ENCODE measurements around the gene GDNF.

GDNF gene

DNA sequence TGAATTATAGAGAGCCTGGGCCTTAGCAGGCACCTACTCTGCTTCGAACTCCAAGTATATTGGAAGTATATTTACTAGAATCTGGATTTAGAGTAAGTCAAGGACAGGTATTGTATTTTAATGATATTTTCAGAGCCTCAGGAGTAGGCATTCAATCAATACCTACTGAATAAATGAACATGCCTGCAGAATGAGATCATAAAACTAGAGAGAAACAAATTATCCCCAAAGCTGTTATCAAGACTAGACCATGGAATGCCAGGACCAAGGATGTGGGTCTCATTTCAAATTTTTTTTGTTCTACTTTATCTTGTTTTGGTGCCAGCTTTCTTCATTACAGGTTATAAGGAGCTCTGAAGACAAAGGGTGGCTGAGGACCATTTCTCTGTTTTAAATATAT is 66.0 kb downstream of the GDNF start:
- TF ChIP-seq, protein P1, sequence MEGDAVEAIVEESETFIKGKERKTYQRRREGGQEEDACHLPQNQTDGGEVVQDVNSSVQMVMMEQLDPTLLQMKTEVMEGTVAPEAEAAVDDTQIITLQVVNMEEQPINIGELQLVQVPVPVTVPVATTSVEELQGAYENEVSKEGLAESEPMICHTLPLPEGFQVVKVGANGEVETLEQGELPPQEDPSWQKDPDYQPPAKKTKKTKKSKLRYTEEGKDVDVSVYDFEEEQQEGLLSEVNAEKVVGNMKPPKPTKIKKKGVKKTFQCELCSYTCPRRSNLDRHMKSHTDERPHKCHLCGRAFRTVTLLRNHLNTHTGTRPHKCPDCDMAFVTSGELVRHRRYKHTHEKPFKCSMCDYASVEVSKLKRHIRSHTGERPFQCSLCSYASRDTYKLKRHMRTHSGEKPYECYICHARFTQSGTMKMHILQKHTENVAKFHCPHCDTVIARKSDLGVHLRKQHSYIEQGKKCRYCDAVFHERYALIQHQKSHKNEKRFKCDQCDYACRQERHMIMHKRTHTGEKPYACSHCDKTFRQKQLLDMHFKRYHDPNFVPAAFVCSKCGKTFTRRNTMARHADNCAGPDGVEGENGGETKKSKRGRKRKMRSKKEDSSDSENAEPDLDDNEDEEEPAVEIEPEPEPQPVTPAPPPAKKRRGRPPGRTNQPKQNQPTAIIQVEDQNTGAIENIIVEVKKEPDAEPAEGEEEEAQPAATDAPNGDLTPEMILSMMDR (IDR thresholded peaks at IDR 0.05; ENCODE audit: low read depth, low read length, missing control alignments) = no peak
- DNase-seq (ENCODE audit: extremely low read depth, low read depth) = no peak
- no peak overlapping the region for H3K4me3 ChIP-seq (replicated peaks; ENCODE audit: low read depth, low read length)

DNA sequence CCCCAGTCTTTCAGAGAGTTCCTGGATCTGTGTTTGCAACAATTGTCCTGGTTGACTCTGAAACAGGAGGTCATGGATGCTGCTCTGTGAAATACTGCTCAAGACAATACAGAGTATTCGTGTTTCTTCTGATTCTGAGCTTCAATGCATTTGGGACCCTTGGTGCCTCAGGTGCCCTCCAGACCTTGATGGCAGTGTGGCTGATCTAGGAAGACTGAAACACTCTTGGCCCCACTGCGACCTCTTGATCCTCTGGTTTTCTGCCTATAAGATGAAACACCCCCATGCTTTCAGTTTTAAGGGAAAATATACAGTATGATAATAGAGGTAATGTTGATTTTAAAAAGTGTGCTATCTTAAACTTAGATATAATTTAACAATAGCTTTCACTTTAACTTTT is 67.6 kb downstream of the GDNF start:
- TF ChIP-seq, protein P1 (IDR thresholded peaks at IDR 0.05; ENCODE audit: low read depth, low read length, missing control alignments) = no peak
- H3K4me3 ChIP-seq (replicated peaks; ENCODE audit: low read depth, low read length) = no peak overlapping the region
- DNase-seq (ENCODE audit: extremely low read depth, low read depth) = no peak

DNA sequence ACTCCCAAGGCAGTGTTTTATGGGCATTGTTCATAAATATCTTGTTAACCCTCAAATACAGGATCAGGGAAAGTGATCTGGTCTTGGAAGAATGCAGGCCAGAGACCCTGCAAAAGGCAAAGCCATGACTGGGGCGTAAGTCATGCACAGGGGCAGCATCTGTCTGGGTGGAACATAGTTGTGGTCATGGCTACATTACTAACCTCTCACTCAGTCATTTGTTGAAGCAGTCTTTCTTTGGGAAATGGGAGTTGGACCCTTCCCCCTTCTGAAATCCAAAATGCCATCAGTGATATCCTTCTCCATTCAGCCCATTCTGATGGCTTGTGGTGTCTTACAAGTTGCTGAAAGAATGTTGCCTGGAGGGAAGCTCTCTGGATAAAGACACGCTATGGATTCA is 68.1 kb downstream of the GDNF start:
- no peak overlapping the region for H3K4me3 ChIP-seq (replicated peaks; ENCODE audit: low read depth, low read length)
- TF ChIP-seq, protein P1 (IDR thresholded peaks at IDR 0.05; ENCODE audit: low read depth, low read length, missing control alignments) = no peak
- peak; percentile 79 for DNase-seq (ENCODE audit: extremely low read depth, low read depth)

DNA sequence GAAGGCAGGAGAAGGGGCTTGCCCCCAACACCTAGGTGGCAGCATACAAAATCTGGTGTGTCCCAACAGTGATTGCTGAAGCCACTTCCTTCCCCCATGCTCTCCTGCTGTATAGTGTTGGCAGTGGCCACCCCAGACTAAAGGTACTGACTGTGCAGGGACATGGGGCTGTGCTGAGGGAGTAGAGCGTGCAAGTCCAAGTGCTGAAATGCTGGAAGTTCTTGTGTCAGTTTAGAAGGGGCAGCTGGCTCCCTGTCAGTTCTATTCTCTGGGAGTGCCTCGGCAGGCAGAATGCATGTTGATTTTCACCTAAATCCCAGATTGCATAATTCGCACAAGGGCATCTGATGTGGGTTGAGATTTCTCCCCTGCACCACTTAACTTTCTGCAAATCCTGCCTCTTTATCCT is 68.6 kb downstream of the GDNF start:
- TF ChIP-seq, protein P1 (IDR thresholded peaks at IDR 0.05; ENCODE audit: low read depth, low read length, missing control alignments) = no peak
- DNase-seq (ENCODE audit: extremely low read depth, low read depth) = no peak
- H3K4me3 ChIP-seq (replicated peaks; ENCODE audit: low read depth, low read length) = no peak overlapping the region

GRCh38 chr5:37770786-37771185 is 69.1 kb downstream of the GDNF start:
- TF ChIP-seq, protein P1 (IDR thresholded peaks at IDR 0.05; ENCODE audit: low read depth, low read length, missing control alignments) = no peak
- DNase-seq (ENCODE audit: extremely low read depth, low read depth) = no peak
- no peak overlapping the region for H3K4me3 ChIP-seq (replicated peaks; ENCODE audit: low read depth, low read length)

- TF ChIP-seq, protein P1 (IDR thresholded peaks at IDR 0.05; ENCODE audit: low read depth, low read length, missing control alignments) = no peak
- DNase-seq (ENCODE audit: extremely low read depth, low read depth) = no peak
- H3K4me3 ChIP-seq (replicated peaks; ENCODE audit: low read depth, low read length) = no peak overlapping the region
These were observed 70.0 kb downstream of the GDNF start for GRCh38 chr5:37769840-37770239.

DNA sequence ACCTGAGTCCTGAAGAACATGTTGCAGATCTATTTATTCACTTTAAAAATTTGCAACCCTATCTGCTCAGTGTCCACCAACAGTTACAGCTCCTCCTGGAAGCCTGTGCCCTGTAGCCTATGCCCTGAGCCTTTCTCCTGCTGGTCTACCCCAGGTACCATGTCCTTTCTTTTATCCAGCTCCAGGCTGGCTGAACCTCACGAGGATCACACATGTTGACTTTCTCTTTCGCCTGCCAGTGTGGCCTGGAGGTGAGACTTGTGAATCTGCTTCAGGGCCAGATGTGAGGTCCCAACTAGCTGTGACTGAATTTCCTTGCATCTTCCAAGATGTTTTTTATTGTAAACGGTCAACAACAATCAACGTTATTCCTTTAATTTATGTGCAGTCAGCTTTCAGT is 70.7 kb downstream of the GDNF start:
- TF ChIP-seq, protein P1 (IDR thresholded peaks at IDR 0.05; ENCODE audit: low read depth, low read length, missing control alignments) = no peak
- no peak overlapping the region for H3K4me3 ChIP-seq (replicated peaks; ENCODE audit: low read depth, low read length)
- DNase-seq (ENCODE audit: extremely low read depth, low read depth) = no peak
